NCI-H510A (cell line): ENCODE results near the gene IL7R.

Experiments used
- DNase-seq: peaks from one replicate; lab custom pipeline; 2025; lab: John Stamatoyannopoulos, UW

Gene IL7R

DNA sequence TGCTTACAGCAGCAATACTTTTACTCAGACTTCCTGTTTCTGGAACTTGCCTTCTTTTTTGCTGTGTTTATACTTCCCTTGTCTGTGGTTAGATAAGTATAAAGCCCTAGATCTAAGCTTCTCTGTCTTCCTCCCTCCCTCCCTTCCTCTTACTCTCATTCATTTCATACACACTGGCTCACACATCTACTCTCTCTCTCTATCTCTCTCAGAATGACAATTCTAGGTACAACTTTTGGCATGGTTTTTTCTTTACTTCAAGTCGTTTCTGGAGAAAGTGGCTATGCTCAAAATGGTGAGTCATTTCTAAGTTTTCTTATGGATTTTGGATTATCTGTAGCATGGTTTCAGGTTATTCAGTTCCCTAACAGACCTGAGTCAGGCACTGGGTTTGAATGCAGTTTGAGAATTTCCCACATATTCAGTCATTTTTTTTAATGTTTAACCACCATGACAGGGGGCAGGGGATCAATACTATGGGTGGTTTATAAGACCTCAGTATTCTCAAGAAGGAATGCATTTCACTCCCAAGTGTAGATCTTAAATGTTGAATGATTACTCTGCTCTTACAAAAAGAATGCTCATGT lies at the start of gene IL7R:
Gene IL7R (plus strand): TSS at position 127 of the 587 bp plus-strand sequence. CDS start 87 bp downstream, at position 214.
- DNase-seq = no peak

GRCh38 chr5:35810601-35811000 lies 46.1 kb upstream of the IL7R start:
- DNase-seq = no peak

DNA sequence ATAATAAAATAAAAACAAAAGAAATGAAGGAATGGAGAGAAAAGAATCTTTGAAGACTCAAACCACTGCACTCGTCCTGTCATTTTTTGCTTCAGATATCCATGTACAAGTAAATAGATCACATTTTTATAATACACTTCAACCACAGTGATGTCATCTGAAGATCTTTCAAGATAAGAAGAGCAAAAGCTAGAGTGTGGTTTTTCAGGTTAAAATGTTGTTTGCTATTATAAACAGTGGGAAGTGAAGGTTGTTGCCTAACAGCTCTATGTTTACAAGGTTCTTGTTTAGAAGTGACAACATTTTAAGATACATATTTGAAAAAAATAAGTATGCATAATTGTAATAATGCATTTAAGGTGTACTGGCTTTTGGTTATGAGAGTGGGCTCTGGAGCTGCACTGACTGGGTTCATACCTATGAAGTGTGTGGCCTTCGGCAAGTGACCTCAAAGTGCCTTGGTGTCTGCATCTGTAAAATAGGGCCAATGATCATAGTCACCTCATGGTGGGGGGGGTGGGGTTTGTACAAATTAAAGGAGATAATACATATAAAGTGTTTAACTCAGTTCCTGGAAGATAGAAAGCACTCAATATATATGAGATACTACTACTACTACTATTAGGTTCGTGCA lies 45.5 kb upstream of the IL7R start:
- DNase-seq = no peak

GRCh38 chr5:35813521-35813920 lies 43.2 kb upstream of the IL7R start:
- no peak for DNase-seq

GRCh38 chr5:35815089-35815936 lies 41.4 kb upstream of the IL7R start:
- no peak for DNase-seq

DNA sequence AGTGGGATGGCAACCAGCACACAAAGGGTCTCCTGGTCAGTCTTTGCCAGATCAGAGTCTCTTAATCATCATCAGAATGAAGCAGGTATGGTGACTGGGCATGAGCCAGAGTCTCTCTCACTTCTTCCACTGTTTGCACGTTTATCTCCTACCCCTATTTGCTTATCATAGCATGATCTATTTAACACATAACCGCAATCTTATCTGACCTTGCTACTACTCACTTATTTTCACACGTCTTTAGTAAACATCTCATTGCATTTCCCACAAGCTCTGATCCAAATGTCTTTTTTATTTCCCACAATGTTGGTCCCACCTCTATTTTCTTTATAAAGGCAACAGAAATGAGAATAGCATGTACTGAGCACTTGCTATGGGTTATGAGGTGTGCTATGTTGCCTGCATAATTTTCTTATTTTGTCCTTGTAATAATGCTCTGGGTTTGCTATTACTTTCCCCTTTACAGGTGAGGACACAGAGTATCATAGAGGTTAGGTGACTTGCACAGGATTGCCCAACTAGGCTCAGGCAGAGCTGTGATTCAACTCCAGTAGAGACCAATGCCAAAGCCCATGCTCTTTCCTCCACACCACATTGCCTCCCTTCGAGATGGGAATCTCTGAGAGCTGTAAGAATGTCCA lies 39.7 kb upstream of the IL7R start:
- DNase-seq = no peak

- DNase-seq = no peak
Observed at GRCh38 chr5:35819026-35819425, 37.7 kb upstream of the IL7R start.

GRCh38 chr5:35819668-35820067 lies 37.0 kb upstream of the IL7R start:
- no peak for DNase-seq

- no peak for DNase-seq
Observed at GRCh38 chr5:35820735-35821134, 36.0 kb upstream of the IL7R start.

DNA sequence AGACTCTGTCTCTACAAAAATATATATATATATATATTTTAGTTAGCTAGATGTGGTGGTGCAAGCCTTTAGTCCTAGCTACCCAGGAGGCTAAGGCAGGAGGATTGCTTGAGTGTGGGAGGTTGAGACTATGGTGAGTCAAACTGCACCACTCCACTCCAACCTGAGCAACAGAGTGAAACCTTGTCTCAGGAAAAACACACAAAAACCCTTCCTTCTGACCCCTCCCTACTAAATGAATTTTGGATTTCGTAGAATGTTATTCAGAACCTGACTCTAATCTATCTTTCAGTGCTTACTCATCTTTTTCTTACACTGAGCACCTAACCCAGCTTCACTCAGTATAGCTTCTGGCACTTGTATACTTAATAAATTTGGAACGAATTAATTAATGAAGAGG lies 35.2 kb upstream of the IL7R start:
- no peak for DNase-seq

- DNase-seq = no peak
Observed at GRCh38 chr5:35822511-35822910, 34.2 kb upstream of the IL7R start.

DNA sequence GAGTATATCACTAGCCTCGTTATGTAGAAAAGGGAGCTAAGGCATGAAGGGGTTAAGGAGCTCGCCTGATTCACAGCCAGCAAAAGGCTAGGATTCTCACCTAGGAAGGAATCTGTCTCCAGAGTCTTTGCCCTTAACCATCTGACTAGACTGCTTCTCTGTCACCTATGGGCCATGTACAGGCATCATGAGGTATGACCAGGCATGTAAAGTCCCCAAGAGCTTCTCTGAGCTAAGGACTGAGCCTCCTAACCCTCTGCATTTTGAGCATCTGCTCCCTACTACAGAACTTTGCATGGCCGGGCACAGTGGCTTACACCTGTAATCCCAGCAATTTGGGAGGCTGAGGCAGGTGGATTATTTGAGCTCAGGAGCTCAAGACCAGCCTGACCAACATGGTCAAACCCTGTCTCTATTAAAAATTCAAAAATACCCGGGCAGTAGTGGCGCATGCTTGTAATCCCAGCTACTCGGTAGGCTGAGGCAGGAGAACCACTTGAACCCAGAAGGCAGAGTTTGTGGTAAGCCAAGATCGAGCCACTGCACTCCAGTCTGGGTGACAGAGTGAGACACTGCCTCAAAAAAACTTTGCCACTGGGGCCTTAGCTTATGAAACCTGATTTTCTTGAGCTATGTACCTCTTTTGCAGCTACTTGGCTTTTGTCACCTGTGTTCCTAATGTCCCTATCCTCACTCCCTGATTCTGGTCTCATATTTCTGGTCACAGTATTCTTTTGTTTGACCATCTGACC lies 33.2 kb upstream of the IL7R start:
- no peak for DNase-seq

DNA sequence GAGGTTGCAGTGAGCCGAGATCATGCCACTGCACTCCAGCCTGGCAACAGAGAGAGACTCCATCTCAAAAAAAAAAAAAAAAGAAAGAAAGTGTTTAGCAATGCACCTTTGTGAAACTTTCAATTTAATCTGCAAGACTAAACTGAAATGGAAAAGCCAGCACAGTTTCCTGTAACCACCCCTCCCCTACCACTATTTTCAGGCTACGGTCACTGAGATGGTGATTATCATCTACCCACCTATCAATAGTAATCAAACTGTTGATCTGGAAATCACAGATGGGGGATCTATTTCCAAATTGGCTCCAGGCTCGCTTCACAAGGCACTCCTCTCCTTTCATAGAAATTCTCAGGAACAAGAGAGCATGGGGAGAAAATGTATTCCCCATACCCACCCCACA lies 30.6 kb upstream of the IL7R start:
- no peak for DNase-seq

DNA sequence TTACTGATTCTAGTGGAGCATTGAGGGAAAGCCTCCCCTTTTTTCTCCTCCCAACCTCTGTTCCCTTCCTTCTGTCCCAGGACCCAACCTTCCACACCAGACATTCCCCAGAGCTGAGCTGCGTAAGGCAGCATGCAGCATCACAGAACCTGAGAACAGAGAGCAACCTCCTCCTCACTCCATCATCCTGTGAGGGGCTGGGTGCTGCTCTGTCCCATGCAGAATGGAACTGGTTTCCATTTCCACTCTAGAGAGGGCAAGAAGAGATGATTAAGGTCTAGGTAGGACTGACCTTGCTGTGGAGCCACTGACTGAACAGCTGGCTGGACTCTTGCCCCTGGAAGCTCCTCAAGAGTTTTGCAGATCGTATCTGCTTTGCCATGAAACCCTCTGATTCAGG lies 30.1 kb upstream of the IL7R start:
- no peak for DNase-seq

DNA sequence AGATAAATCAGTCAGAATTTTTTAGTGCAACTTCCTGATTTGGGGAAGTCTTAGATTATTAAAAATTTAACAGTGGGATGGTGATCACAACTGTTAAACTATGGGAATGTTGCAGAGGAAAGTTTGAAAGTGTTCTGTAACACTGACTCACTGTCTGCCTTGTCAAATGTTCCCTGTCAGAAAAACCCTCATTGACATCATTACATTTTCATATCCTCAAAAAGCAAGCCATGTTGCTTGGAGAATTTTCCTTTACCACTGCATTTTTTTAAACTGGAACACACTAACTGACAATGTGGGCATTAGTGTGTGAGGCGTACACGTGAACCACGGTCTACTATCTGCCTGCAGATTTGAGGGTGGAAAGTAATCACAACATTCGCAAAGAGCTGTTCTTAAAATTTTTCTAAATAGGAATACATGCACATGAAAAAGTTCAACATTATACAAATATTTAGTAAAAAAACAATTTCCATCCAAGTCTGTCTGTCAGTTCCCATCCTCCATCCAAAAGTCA lies 28.6 kb upstream of the IL7R start:
- DNase-seq = no peak

DNA sequence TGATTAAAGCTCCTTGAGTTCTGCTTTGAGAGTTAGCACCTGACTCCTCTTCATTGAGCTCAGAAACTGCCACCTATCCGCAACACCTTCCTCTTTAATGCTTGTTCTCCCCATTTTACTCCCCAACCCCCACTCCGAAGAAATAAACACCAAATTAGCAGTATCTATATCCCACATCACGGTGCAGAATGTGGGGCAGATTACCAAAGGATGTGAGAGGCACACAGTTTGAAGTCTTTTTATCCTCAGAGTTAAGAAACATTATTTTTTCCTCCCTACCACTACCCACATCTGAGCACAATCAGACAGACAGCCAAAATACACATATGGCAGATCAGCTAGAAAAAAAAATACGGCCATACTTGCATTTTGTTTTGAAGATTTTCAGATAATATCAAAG lies 26.1 kb upstream of the IL7R start:
- DNase-seq = no peak

- no peak for DNase-seq
Observed at GRCh38 chr5:35832762-35833161, 23.9 kb upstream of the IL7R start.

DNA sequence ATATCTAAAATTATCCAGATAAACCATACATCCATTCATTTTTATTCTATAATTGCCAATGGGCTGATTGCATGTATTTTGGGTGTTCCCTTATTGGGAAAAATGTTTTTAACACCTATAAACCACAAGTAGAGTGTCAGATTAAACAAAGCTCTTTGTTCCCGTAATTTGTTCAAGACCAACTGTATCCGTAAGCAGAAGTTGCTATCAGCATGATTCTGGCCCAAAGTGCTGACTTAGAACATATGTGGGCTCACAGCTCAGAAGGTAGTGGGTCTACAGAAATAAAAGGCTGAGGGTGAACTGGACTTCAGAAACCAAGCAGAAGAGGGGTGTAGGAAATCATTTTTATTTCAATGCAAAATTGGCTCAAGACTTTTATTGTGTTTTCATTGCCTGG lies 23.5 kb upstream of the IL7R start:
- no peak for DNase-seq

DNA sequence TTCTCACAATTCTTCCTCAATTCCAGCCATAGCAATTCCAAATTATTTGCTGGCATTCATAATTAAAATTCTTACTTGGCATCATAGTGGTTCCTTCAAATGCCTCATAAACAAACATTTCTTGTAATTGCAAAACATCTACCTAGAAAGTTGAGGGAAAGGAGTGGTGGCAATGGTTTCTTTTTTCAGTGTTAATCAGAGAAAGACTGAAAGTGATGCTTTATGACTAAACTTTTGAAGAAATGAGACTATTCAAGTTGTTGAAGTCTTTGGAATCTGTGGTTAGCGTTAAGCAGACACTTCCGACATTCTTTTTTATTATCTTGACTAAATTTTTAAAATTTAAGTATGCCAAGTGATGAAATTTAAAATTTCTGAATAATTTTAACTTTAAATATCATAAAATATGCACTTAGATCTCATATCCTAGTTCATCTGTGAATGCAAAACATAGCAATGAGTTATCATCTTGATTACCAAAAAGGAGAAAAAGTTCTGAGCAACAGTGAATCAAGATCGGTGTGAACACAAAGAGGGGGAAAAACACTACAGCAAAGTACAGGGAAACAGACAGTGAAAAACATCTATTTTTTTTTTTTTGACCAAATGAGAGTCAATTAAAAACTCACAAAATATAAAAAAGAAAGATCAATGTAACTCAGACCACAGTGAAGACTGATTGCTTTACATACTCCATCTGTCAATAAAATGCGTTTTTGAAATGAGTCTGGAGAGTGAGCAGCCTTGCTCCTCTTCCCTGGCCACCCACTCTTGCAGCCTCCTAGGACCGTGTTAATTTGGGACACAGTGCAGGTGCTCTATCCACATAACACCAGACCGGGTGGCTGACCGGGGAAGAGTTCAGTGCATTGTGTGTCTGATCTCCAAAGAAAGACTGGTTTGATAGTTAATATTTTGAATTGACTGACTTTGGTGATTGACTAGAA lies 20.6 kb upstream of the IL7R start:
- DNase-seq = no peak

DNA sequence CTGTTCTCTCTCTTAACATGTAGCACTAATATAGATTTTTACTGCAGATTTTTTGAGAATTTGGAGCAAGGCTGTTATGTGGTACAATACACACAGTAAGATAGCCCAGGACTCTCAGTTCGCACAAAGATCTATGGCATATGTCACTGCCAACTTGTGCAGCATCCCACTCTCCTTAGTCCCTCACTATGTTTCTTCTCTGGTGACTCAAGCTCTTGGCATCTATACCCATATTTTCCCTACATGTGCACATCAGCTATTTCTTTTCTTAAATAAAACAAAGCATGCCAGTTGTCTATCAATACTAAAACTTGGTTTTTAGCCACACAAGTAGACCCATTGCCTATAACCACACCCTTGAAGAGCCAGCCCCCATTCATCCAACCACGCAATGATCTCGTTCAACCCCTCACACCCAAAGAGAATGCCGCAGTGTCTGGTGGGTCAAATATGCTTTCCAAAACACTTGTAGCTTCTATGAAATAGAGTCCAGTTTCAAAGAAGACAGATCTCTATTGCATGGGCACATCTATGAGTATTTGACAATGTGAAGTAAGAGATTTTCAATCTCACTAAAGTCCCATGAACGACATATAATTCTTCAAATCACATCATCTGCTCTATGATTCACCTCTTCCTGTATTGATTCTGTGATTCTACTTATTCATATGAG lies 18.2 kb upstream of the IL7R start:
- DNase-seq = no peak
